M059J (cell line): Measurements from ENCODE around the gene NDUFAF2. TPM values are rescaled to one million over a fixed set of nuclear protein-coding genes. Genes with fewer than 3 reads are reported as not detected.
A peak's percentile ranks its signal among the peaks of the same experiment; 100 is the strongest.
"Not testable (repeated sequence)": the region's sequence is repeated elsewhere in the genome, so short reads cannot be mapped to it uniquely, and the experiment has no call there.

Source experiments
- DNase-seq: peaks from one replicate; pipeline ENCODE4 v3.0.0-alpha.2; 2012; ENCODE audit warnings: low read depth
- total RNA-seq: library from RNA; depleted of rRNA; stranded (reverse); fragments of >200 nt; shearing (Covaris generic); gene quantifications from 2 replicates; pipeline ENCODE4 v1.2.3, GENCODE V29; 2014; rRNA removed

The NDUFAF2 gene, protein sequence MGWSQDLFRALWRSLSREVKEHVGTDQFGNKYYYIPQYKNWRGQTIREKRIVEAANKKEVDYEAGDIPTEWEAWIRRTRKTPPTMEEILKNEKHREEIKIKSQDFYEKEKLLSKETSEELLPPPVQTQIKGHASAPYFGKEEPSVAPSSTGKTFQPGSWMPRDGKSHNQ
- 31.0 and 47.8 TPM in 2 replicates for total RNA-seq

- DNase-seq, result peak; percentile 92
Measured at GRCh38 chr5:60944904-60945812, at the start of gene NDUFAF2, which contains the start of gene ERCC8. Gene NDUFAF2, plus strand, starts transcription at chr5:60945205. Its CDS starts 51 bp downstream, at chr5:60945256. Gene ERCC8, minus strand, starts transcription at chr5:60945070. Its CDS starts 62 bp downstream, at chr5:60945008.

GRCh38 chr5:60896991-60897390, 48.0 kb upstream of the NDUFAF2 start:
- DNase-seq, result no peak

DNA sequence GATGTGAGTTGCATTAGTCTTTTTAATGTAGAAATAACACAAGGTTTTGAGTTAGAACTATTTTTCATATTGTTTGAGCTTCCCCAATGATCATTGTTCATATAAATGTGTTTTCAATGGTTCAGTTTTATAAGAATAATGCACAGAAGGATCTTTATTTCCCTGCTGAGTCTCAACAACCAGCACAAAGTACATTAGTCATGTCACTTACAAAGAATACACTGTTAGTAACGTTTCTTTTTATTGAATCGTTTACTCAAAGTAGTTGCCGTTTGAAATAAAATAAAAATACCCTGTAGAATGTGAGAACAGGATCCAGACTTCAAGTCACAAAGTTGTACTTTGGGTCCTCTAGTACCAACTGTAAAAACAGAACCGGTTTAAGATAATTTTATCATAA, 41.6 kb upstream of the NDUFAF2 start:
- DNase-seq, result no peak

DNA sequence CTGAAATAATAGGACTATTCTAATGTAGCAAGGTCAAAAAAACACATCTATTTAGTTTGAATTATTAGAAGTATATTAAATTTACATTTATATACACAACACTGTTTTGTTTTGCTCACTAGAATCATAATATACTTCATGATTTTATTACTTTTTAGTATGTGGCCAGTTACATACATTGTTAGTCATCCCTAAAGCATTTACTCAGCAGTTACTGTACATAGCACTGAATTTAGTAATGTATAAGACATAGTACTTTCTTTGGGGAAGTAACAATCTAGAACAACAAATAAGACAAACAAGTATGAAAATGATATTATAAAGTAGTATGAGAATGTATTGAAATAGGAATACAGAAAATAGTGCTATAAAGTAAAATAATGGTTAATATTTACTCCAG, 28.4 kb upstream of the NDUFAF2 start:
- DNase-seq, result no peak

DNA sequence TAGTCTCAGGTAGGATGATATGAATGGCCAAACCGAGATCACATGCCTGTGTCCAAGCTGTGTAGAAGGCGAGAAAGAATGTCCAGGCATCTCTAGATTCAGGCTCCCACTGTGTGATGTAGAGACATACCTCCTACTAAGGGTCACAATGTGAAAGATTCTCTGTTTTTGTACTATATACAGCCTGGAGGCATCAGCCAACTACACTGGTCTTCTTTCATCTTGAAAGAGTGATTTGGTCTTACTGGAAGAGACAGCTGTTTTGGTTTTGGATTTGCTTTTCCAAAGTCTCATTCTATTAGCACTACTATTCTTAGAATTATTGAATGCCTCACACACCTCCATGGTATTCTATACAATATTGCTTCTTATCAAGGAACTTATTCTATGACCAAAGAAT, 26.5 kb upstream of the NDUFAF2 start:
- DNase-seq, result no peak

DNA sequence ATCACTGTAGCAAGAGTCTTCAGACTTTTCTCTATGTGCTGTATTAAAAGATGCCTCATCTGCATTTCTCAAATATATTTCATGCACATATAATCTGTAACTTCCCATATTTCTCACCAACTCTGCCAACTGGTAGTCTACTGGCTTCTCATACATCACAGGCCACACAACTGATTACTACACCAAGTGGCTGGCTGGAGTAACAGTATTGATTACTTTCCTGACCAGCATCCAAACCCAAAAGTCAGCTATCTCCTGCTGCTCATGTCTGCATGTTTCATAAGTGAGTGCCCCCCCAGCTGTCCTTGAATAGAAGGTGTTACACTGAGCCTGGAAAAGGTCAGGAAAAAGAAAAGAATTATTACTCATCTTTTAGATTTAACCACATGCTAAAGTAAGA, 17.6 kb upstream of the NDUFAF2 start:
- DNase-seq, result no peak

- no peak for DNase-seq
Measured at GRCh38 chr5:60929024-60929423, 16.0 kb upstream of the NDUFAF2 start.

GRCh38 chr5:60943624-60944023, 1.4 kb upstream of the NDUFAF2 start:
- DNase-seq, result no peak

- peak; percentile 59 for DNase-seq
Measured at GRCh38 chr5:60945813-60946187, 795 bp downstream of the NDUFAF2 start.

DNA sequence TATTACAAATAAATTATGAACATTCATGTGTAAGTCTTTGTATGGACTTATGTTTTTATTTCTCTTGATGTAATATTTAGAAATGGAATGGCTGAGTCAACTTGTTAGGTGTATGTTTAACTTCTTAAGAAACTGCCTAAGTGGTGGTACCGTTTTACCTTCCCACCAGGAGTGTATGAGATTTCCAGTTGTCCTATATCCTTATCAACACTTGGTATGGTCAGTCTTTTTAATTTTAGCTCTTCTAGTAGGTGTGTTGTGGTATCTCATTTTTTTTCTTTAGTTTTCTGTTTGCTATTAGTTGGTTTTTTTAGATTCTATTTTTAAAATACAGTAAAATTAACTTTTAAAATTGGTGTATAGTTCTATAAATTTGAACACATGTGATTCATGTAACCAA, 3.7 kb downstream of the NDUFAF2 start:
- no peak for DNase-seq

GRCh38 chr5:60955239-60955638, 10.2 kb downstream of the NDUFAF2 start:
- DNase-seq, result no peak

DNA sequence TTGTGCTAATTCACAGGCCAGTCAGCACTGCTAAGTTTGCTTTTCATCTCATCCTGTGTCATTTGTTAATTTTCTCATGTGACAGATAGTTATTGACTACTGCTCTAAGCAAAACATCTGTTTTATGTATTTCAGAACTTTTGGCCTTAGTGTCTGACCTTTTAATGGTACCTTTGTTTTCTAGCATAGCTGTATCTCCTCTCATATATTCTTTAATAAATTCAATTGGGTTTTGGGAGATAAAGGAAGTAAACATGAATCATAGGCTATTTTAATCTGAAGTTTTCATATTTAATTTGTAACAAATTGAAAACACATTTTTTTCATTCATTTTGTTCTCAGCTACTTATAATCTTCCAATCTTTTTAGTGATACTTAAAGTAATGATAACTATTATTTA, 13.1 kb downstream of the NDUFAF2 start:
- DNase-seq, result no peak

- DNase-seq, result no peak
Measured at GRCh38 chr5:60958712-60959111, 13.7 kb downstream of the NDUFAF2 start.

- DNase-seq, result peak; percentile 39
Measured at GRCh38 chr5:60959156-60959555, 14.2 kb downstream of the NDUFAF2 start.

DNA sequence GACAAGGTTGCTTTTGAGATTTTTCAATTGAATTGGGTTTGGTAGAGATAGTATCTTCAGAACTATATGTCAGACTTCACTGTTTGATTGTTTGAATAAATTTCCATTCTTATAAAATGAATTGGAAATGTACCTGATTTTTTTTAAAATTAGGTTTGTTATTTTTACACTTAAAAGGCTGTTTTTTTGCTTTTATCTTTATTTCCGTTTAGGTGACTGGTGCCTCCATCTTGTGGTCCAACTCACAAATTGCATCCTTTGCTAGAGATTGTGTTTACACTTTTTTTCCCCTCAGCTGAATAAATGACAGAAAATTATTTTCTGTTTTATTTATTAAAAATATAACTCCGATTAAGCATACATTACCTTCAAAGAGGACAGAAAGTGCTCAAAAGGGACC, 15.6 kb downstream of the NDUFAF2 start:
- peak; percentile 14 for DNase-seq

GRCh38 chr5:60961685-60962084, 16.7 kb downstream of the NDUFAF2 start:
- peak; percentile 52 for DNase-seq

GRCh38 chr5:60972231-60972630, 27.2 kb downstream of the NDUFAF2 start:
- DNase-seq, result peak; percentile 1

- DNase-seq, result no peak
Measured at GRCh38 chr5:60977956-60978737, 33.1 kb downstream of the NDUFAF2 start.

GRCh38 chr5:60978968-60979367, 34.0 kb downstream of the NDUFAF2 start:
- DNase-seq, result no peak

GRCh38 chr5:60980511-60980910, 35.5 kb downstream of the NDUFAF2 start:
- no peak for DNase-seq

GRCh38 chr5:60982127-60982526, 37.1 kb downstream of the NDUFAF2 start:
- DNase-seq, result not testable (repeated sequence)

DNA sequence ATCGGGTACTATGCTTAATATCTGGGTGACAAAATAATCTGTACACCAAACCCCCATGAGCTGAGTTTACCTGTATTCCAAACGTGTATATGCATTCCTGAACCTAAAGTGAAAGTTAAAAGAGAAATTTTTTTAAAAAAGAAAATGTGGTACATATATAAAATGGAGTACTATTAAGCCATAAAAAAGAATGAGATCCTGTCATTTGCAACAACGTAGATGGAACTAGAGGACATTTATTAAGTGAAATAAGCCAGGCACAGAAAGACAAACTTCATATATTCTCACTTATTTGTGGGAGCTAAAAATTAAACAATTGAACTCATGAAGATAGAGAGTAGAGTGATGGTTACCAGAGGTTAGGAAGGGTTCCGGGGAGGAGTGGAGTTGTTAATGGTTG, 44.8 kb downstream of the NDUFAF2 start:
- no peak for DNase-seq
